ENCODE results near the gene GBGT1. TPM values are rescaled to one million over a fixed set of nuclear protein-coding genes. Genes with fewer than 3 reads are reported as not detected.

Gene GBGT1
- total and polyA plus RNA-seq, 9 of the 15 experiments (the other 6 are each of a cell fraction or from before 2014, with no cell fraction given): 0.55 to 25.8 (median 13.7) TPM

GRCh38 chr9:133148199-133149129 is 15.2 kb downstream of the GBGT1 start:
- 1% methylated on average over 57 of the region's 65 CpGs for WGBS (ENCODE audit: insufficient coverage, low coverage, missing lambda C conversion rate)
- Histone ChIP-seq H2AFZ (ENCODE audit: low read depth, low read length) (peak overlapping the region; percentile 75), H3K9me3 (replicated peaks; ENCODE audit: control insufficient read depth, insufficient read depth, low read depth, low read length) (no peaks in the 10 kb centered on the region), H4K20me1 (replicated peaks; ENCODE audit: control insufficient read depth, insufficient read depth, low read length) (peaks cover 18% of the 10 kb centered on the region; the same call in 1 of the 2 replicates), H3K4me2 (ENCODE audit: insufficient read depth, low read length) (peak overlapping the region; percentile 86), H3K4me1 (replicated peaks in 1 of 2; ENCODE audit: control insufficient read depth in 2 of 2, insufficient read depth in 2 of 2, low read length in 2 of 2) (peaks cover 22 to 64% of the 10 kb centered on the region in 2 experiments), H3K36me3 (ENCODE audit: control insufficient read depth, insufficient read depth, low read length) (peaks cover 13% of the 10 kb centered on the region; the same call in 1 of the 3 replicates), H3K9me1 (ENCODE audit: control insufficient read depth, insufficient read depth, low read length) (no peaks in the 10 kb centered on the region), H3K4me3 (peak overlapping the region; percentile 80), H3K27ac (ENCODE audit: extremely low read depth, low read depth, low read length) (peak overlapping the region; percentile 72), H3K27me3 (ENCODE audit: control insufficient read depth in 2 of 2, insufficient read depth in 2 of 2, low read length in 2 of 2) (no peaks in the 10 kb centered on the region), H3K79me2 (ENCODE audit: control insufficient read depth, insufficient read depth, low read length) (peaks cover 51% of the 10 kb centered on the region), H3K9ac (ENCODE audit: insufficient read depth in 1 of 2, low read depth in 2 of 2, low read length in 2 of 2) (peak overlapping the region; percentile 83 to 99)
- in situ Hi-C loops (cut with MboI) (loop anchor here (5.0 kb wide), 1 partner anchor 41 kb away; no protein-coding TSS in a partner anchor), intact Hi-C loops (cut with micrococcal nuclease) (loop anchor here (5.0 kb wide), 3 partner anchors 106 to 171 kb away; partner anchors contain the start of gene GFI1B)
- FAIRE-seq (peak; percentile 48), ATAC-seq (peak; percentile 10), DNase-seq (ENCODE audit: extremely low read depth in 1 of 4, low spot score in 3 of 4) (peak in 1 of 4 experiments; percentile 52)
- ChIA-PET POLR2A (interaction anchor here (1.0 to 1.3 kb wide), 3 partner anchors 10 to 59 kb away, joined by 3 read pairs; no protein-coding TSS in a partner anchor), CTCF (ENCODE audit: low intra/inter-chr PET ratio) (interaction anchor here (0.6 to 3.0 kb wide), 4 partner anchors 10 to 180 kb away, joined by 3 to 26 read pairs (median 4); no protein-coding TSS in a partner anchor)
- no TSS peak for BruUV-seq (replicated peaks)
- TF ChIP-seq KAT7 (CRISPR knock-in tag; IDR thresholded peaks at IDR 0.05; ENCODE audit: borderline replicate concordance): no peak
- no peak for TF ChIP-seq MLX (CRISPR knock-in tag; conservative IDR thresholded peaks at IDR 0.05)
- 0 out of 4 replicates have a peak, but pooled peaks of 1 of the 2 experiments have one; percentile 30 for TF ChIP-seq HDAC1 (IDR thresholded peaks at IDR 0.05)
- TF ChIP-seq ZBTB11 (CRISPR knock-in tag; IDR thresholded peaks at IDR 0.05): no peak
- TF ChIP-seq PML (IDR thresholded peaks at IDR 0.05; ENCODE audit: low read length): no peak
- TF ChIP-seq ZNF316 (IDR thresholded peaks at IDR 0.05): no peak
- TF ChIP-seq FOXA3 (CRISPR knock-in tag; conservative IDR thresholded peaks at IDR 0.05 in 1 of 2, IDR thresholded peaks at IDR 0.05 in 1 of 2): 0 out of 4 replicates have a peak, but pooled peaks of 1 of the 2 experiments have one; percentile 31
- no peak for TF ChIP-seq CSDE1 (IDR thresholded peaks at IDR 0.05)
- TF ChIP-seq TBL1XR1 (IDR thresholded peaks at IDR 0.05; ENCODE audit: low read length in 2 of 2): 0 out of 4 replicates have a peak, but pooled peaks of 1 of the 2 experiments have one; percentile 45
- no peak for TF ChIP-seq JUND (IDR thresholded peaks at IDR 0.05; ENCODE audit: borderline replicate concordance, low read depth, low read length)
- TF ChIP-seq JUND (tag; IDR thresholded peaks at IDR 0.05; ENCODE audit: borderline replicate concordance, low read depth, low read length): no peak
- no peak for TF ChIP-seq ZNF354B (CRISPR knock-in tag; IDR thresholded peaks at IDR 0.05)
- TF ChIP-seq ZZZ3 (IDR thresholded peaks at IDR 0.05): no peak
- no peak for TF ChIP-seq NFYB (IDR thresholded peaks at IDR 0.05; ENCODE audit: extremely low read depth, insufficient read length)
- TF ChIP-seq SIN3B (IDR thresholded peaks at IDR 0.05; ENCODE audit: low read depth): no peak

All from K562 (cell line).